DND-41 (cell line): Measurements from ENCODE around the gene CDCA5.

Source experiments
- EZH2 ChIP-seq: IDR thresholded peaks from 3 replicates; pipeline ENCODE4 v1.6.1; 2012; ENCODE audit warnings: borderline replicate concordance, low read depth, mild to moderate bottlenecking, moderate library complexity, low read length, inconsistent platforms; ENCODE audit not compliant: severe bottlenecking
- TF ChIP-seq, protein P1 (sequence below): IDR thresholded peaks from 2 replicates; pipeline ENCODE4 v1.5.1; 2012; ENCODE audit warnings: borderline replicate concordance, low read length, moderate library complexity, mild to moderate bottlenecking; ENCODE audit not compliant: poor library complexity, severe bottlenecking; ENCODE audit errors: extremely low read depth

- TF ChIP-seq, protein P1, sequence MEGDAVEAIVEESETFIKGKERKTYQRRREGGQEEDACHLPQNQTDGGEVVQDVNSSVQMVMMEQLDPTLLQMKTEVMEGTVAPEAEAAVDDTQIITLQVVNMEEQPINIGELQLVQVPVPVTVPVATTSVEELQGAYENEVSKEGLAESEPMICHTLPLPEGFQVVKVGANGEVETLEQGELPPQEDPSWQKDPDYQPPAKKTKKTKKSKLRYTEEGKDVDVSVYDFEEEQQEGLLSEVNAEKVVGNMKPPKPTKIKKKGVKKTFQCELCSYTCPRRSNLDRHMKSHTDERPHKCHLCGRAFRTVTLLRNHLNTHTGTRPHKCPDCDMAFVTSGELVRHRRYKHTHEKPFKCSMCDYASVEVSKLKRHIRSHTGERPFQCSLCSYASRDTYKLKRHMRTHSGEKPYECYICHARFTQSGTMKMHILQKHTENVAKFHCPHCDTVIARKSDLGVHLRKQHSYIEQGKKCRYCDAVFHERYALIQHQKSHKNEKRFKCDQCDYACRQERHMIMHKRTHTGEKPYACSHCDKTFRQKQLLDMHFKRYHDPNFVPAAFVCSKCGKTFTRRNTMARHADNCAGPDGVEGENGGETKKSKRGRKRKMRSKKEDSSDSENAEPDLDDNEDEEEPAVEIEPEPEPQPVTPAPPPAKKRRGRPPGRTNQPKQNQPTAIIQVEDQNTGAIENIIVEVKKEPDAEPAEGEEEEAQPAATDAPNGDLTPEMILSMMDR = no peak
- no peak for TF ChIP-seq EZH2
These were observed 37.0 kb upstream of the CDCA5 start for GRCh38 chr11:65120831-65121230.
